GM10248 (cell line): Measurements from ENCODE around the gene GLT8D1.

Source experiments
- CTCF ChIA-PET: fragments of 300-600 bp; sonication (Branson Sonifier 250); formaldehyde crosslinking; extraction: SDS; loops from one replicate; lab custom pipeline; 2021; ENCODE audit warnings: antibody characterized with exemption; lab: Yijun Ruan, JAX
- POLR2A ChIA-PET: fragments of 350-650 bp; sonication (Branson Sonifier 250); formaldehyde crosslinking; extraction: SDS; loops from one replicate; lab custom pipeline; 2020; ENCODE audit warnings: antibody characterized with exemption; lab: Yijun Ruan, JAX
- DNase-seq: peaks from one replicate; pipeline ENCODE4 v3.0.0; 2012; ENCODE audit errors: extremely low spot score
- CTCF ChIP-seq: IDR thresholded peaks from 2 replicates; pipeline ENCODE4 v1.5.1; 2012; ENCODE audit warnings: mild to moderate bottlenecking, low read depth; ENCODE audit errors: extremely low read depth, missing control alignments, control extremely low read depth

GLT8D1 gene

GRCh38 chr3:52693071-52693470 lies 12.5 kb downstream of the GLT8D1 start:
- no peak for DNase-seq
- no peak for TF ChIP-seq CTCF
- ChIA-PET POLR2A (interaction anchor here (0.7 to 1.0 kb wide), 3 partner anchors 11 to 157 kb away, joined by 3 read pairs; partner anchors contain the start of gene UQCC5), CTCF (no interaction called here)

GRCh38 chr3:52690560-52690959 lies 15.0 kb downstream of the GLT8D1 start:
- no peak for TF ChIP-seq CTCF
- ChIA-PET POLR2A (interaction anchor here (1.5 kb wide), 1 partner anchor 9 kb away, joined by 3 read pairs; no protein-coding TSS in a partner anchor), CTCF (no interaction called here)
- no peak for DNase-seq

GRCh38 chr3:52689151-52689550 lies 16.4 kb downstream of the GLT8D1 start:
- no peak for DNase-seq
- ChIA-PET POLR2A (interaction anchor here (0.7 kb wide), 1 partner anchor 26 kb away, joined by 3 read pairs; no protein-coding TSS in a partner anchor), CTCF (interaction anchor here (1.3 to 1.9 kb wide), 2 partner anchors 8 to 10 kb away, joined by 4 to 5 read pairs; no protein-coding TSS in a partner anchor)
- no peak for TF ChIP-seq CTCF

- DNase-seq, result no peak
- CTCF ChIA-PET, result interaction anchor here (1.3 to 1.9 kb wide), 2 partner anchors 9 to 11 kb away, joined by 4 to 5 read pairs; no protein-coding TSS in a partner anchor
- POLR2A ChIA-PET, result no interaction called here
- TF ChIP-seq CTCF, result no peak
These were observed 17.3 kb downstream of the GLT8D1 start for GRCh38 chr3:52688266-52688665.

GRCh38 chr3:52685709-52686691 lies 19.6 kb downstream of the GLT8D1 start, which contains the start of the genes GNL3 and PBRM1:
GNL3 (plus strand) TSS chr3:52686032; CDS start chr3:52686093, 61 bp downstream.
PBRM1 (minus strand) TSS chr3:52685913.
- POLR2A ChIA-PET, result interaction anchor here (0.9 kb wide), 1 partner anchor 15 kb away, joined by 3 read pairs; no protein-coding TSS in a partner anchor
- CTCF ChIA-PET, result interaction anchor here (0.8 to 2.1 kb wide), 5 partner anchors 12 to 274 kb away, joined by 3 to 6 read pairs (median 3); no protein-coding TSS in a partner anchor
- no peak for TF ChIP-seq CTCF
- peak; percentile 93 for DNase-seq

- no peak for TF ChIP-seq CTCF
- DNase-seq, result peak; percentile 94
- ChIA-PET POLR2A (interaction anchor here (0.9 kb wide), 1 partner anchor 14 kb away, joined by 3 read pairs; no protein-coding TSS in a partner anchor), CTCF (interaction anchor here (2.1 kb wide), 1 partner anchor 23 kb away, joined by 6 read pairs; no protein-coding TSS in a partner anchor)
These were observed 20.3 kb downstream of the GLT8D1 start for GRCh38 chr3:52685285-52685708.
